Liver (tissue), 3 donors: ENCODE measurements around the gene PARN.

Source experiments
- EGR1 ChIP-seq, 2 donors: IDR thresholded peaks; 2 replicates each; pipeline ENCODE4 v1.6.1; 2016 to 2018; ENCODE audit warnings: antibody characterized with exemption in 2 of 2, low read depth in 2 of 2
- GABPA ChIP-seq, 2 donors: IDR thresholded peaks in 1 of 2; conservative IDR thresholded peaks in 1 of 2; 2 replicates each; pipeline ENCODE4 v1.6.1; 2016; ENCODE audit warnings: antibody characterized with exemption in 2 of 2, mild to moderate bottlenecking in 1 of 2, moderate library complexity in 1 of 2
- HNF4A ChIP-seq, 2 donors: conservative IDR thresholded peaks; 2 replicates each; pipeline ENCODE4 v1.6.1; 2016; ENCODE audit warnings: antibody characterized with exemption in 2 of 2, mild to moderate bottlenecking in 2 of 2
- JUND ChIP-seq, 2 donors: IDR thresholded peaks; 2 replicates each; pipeline ENCODE4 v1.6.1; 2016; ENCODE audit warnings: antibody characterized with exemption in 2 of 2
- MAX ChIP-seq: IDR thresholded peaks from 2 replicates; pipeline ENCODE4 v1.6.1; 2016; ENCODE audit warnings: antibody characterized with exemption
- RAD21 ChIP-seq, 2 donors: IDR thresholded peaks; 2 replicates each; pipeline ENCODE4 v1.6.1; 2016; ENCODE audit warnings: antibody characterized with exemption in 2 of 2, mild to moderate bottlenecking in 2 of 2
- REST ChIP-seq: IDR thresholded peaks from 2 replicates; pipeline ENCODE4 v1.6.1; 2016; ENCODE audit warnings: antibody characterized with exemption, mild to moderate bottlenecking
- RXRA ChIP-seq, 2 donors: IDR thresholded peaks; 2 replicates each; pipeline ENCODE4 v1.6.1; 2017 to 2018; ENCODE audit warnings: antibody characterized with exemption in 2 of 2, mild to moderate bottlenecking in 1 of 2
- SP1 ChIP-seq: IDR thresholded peaks from 2 replicates; pipeline ENCODE4 v1.6.1; 2018; ENCODE audit warnings: antibody characterized with exemption, mild to moderate bottlenecking
- TAF1 ChIP-seq: conservative IDR thresholded peaks from 2 replicates; pipeline ENCODE4 v1.6.1; 2016; ENCODE audit warnings: antibody characterized with exemption, mild to moderate bottlenecking
- YY1 ChIP-seq: IDR thresholded peaks from 2 replicates; pipeline ENCODE4 v1.6.1; 2016; ENCODE audit warnings: antibody characterized with exemption, mild to moderate bottlenecking
- TF ChIP-seq, protein P1 (sequence below): fragments of 150-350 bp; IDR thresholded peaks from 2 replicates; pipeline ENCODE4 v1.5.1; 2017; ENCODE audit warnings: improper control_type of control experiment, low read depth, low read length; ENCODE audit not compliant: missing input control
- TF ChIP-seq, protein P2 (sequence below): IDR thresholded peaks from 2 replicates; pipeline ENCODE4 v1.6.1; 2016; ENCODE audit warnings: antibody characterized with exemption
- TF ChIP-seq, protein P3 (sequence below): IDR thresholded peaks from 2 replicates; pipeline ENCODE4 v1.6.1; 2016; ENCODE audit warnings: antibody characterized with exemption
- donor health status: healthy.
- donor health status: healthy.

DNA sequence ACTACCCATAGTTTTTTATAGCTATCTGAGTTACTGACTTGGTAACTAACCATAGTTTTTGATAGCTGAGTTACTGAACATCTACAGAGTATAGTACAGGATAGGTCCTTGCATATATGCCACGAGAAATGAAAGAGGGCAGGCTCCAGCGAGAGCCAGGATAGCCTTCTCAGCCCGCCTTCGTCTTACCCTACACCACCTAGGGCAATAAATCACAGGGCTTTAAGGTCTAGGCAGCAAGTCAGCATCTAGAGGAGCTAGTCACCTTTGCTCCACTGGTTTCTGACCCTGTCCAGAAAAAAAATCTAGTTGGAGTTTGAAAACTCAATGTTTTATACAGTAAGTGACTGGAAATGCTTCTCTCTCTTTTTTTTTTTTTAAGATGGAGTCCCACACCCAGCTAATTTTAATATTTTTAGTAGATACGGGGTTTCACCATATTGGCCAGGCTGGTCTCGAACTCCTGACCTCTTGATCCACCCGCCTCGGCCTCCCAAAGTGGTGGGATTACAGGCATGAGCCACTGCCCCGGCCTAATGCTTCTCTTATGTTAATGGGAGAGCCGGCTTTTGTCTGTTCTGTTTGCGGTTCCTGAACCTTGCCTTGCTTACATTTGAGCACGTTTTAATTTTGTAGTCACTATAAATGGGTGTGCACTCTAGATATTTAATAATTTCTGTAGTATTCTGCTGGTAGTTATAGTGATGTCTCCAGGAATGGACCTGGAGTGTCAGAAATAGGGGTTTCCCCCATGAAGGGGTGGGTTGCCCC is 5.5 kb upstream of the PARN start:
- TF ChIP-seq, protein P1, sequence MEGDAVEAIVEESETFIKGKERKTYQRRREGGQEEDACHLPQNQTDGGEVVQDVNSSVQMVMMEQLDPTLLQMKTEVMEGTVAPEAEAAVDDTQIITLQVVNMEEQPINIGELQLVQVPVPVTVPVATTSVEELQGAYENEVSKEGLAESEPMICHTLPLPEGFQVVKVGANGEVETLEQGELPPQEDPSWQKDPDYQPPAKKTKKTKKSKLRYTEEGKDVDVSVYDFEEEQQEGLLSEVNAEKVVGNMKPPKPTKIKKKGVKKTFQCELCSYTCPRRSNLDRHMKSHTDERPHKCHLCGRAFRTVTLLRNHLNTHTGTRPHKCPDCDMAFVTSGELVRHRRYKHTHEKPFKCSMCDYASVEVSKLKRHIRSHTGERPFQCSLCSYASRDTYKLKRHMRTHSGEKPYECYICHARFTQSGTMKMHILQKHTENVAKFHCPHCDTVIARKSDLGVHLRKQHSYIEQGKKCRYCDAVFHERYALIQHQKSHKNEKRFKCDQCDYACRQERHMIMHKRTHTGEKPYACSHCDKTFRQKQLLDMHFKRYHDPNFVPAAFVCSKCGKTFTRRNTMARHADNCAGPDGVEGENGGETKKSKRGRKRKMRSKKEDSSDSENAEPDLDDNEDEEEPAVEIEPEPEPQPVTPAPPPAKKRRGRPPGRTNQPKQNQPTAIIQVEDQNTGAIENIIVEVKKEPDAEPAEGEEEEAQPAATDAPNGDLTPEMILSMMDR: no peak
- TF ChIP-seq, protein P2, sequence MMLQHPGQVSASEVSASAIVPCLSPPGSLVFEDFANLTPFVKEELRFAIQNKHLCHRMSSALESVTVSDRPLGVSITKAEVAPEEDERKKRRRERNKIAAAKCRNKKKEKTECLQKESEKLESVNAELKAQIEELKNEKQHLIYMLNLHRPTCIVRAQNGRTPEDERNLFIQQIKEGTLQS: no peak
- TF ChIP-seq TAF1 (no peak), REST (no peak), GABPA (IDR thresholded peaks at IDR 0.05 in 1 of 2, conservative IDR thresholded peaks at IDR 0.05 in 1 of 2) (no peak), EGR1 (IDR thresholded peaks at IDR 0.05; ENCODE audit: low read depth in 2 of 2) (no peak), MAX (no peak), HNF4A (conservative IDR thresholded peaks at IDR 0.05) (no peak), JUND (IDR thresholded peaks at IDR 0.05) (no peak), YY1 (no peak), RAD21 (IDR thresholded peaks at IDR 0.05) (no peak), RXRA (IDR thresholded peaks at IDR 0.05) (no peak), SP1 (no peak)
- TF ChIP-seq, protein P3, sequence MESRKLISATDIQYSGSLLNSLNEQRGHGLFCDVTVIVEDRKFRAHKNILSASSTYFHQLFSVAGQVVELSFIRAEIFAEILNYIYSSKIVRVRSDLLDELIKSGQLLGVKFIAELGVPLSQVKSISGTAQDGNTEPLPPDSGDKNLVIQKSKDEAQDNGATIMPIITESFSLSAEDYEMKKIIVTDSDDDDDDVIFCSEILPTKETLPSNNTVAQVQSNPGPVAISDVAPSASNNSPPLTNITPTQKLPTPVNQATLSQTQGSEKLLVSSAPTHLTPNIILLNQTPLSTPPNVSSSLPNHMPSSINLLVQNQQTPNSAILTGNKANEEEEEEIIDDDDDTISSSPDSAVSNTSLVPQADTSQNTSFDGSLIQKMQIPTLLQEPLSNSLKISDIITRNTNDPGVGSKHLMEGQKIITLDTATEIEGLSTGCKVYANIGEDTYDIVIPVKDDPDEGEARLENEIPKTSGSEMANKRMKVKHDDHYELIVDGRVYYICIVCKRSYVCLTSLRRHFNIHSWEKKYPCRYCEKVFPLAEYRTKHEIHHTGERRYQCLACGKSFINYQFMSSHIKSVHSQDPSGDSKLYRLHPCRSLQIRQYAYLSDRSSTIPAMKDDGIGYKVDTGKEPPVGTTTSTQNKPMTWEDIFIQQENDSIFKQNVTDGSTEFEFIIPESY: no peak
